HepG2 (cell line): ENCODE results near the gene INSR. TPM values are rescaled to one million over a fixed set of nuclear protein-coding genes. Genes with fewer than 3 reads are reported as not detected.

Source experiments
- E2F5 ChIP-seq: sonication (generic); formaldehyde crosslinking; conservative IDR thresholded peaks from 2 replicates; pipeline ENCODE4 v1.4.0; 2020; ENCODE audit warnings: missing genetic modification reagents
- KLF6 ChIP-seq: IDR thresholded peaks from 2 replicates; pipeline ENCODE4 v1.8.0; 2016; ENCODE audit warnings: missing biosample characterization, missing genetic modification reagents
- MBNL3 ChIP-seq: fragments of 250-450 bp; sonication (Bioruptor Pico); conservative IDR thresholded peaks from 2 replicates; pipeline ENCODE4 v1.8.0; 2022; ENCODE audit warnings: mild to moderate bottlenecking, inconsistent platforms
- MEIS1 ChIP-seq: sonication (generic); formaldehyde crosslinking; IDR thresholded peaks from 2 replicates; pipeline ENCODE4 v1.9.0; 2021; ENCODE audit warnings: mild to moderate bottlenecking, missing genetic modification reagents, moderate library complexity, borderline replicate concordance
- MTF1 ChIP-seq: sonication (generic); formaldehyde crosslinking; IDR thresholded peaks from 2 replicates; pipeline ENCODE4 v1.5.0; 2020; ENCODE audit warnings: missing genetic modification reagents
- MYC ChIP-seq: sonication (generic); formaldehyde crosslinking; IDR thresholded peaks from 2 replicates; pipeline ENCODE4 v1.9.0; 2021; ENCODE audit warnings: missing genetic modification reagents, borderline replicate concordance
- NR1H2 ChIP-seq: sonication (generic); formaldehyde crosslinking; IDR thresholded peaks from 2 replicates; pipeline ENCODE4 v1.8.1; 2022; ENCODE audit warnings: low read depth, missing genetic modification reagents, borderline replicate concordance
- PATZ1 ChIP-seq: sonication (generic); formaldehyde crosslinking; IDR thresholded peaks from 2 replicates; pipeline ENCODE4 v1.4.0; 2020; ENCODE audit warnings: missing genetic modification reagents
- PAX8 ChIP-seq: sonication (generic); formaldehyde crosslinking; IDR thresholded peaks from 2 replicates; pipeline ENCODE4 v1.8.0; 2022; ENCODE audit warnings: mild to moderate bottlenecking, missing genetic modification reagents, borderline replicate concordance
- PHF21A ChIP-seq: sonication (generic); formaldehyde crosslinking; IDR thresholded peaks from 2 replicates; pipeline ENCODE4 v1.5.0; 2020; ENCODE audit warnings: mild to moderate bottlenecking, missing genetic modification reagents
- SNAPC5 ChIP-seq: sonication (generic); formaldehyde crosslinking; IDR thresholded peaks from 2 replicates; pipeline ENCODE4 v1.8.1; 2023; ENCODE audit warnings: mild to moderate bottlenecking, missing genetic modification reagents, borderline replicate concordance
- TBX3 ChIP-seq: fragments of 450-650 bp; IDR thresholded peaks from 2 replicates; pipeline ENCODE4 v1.6.1; 2017; ENCODE audit warnings: antibody characterized with exemption, mild to moderate bottlenecking, inconsistent platforms, borderline replicate concordance
- ZBTB40 ChIP-seq, 2 experiments: fragments of 450-650 bp in 1 of 2; sonication (generic) in 1 of 2; formaldehyde crosslinking in 1 of 2; IDR thresholded peaks; 2 replicates each; pipeline versions ENCODE4 v1.6.1 to v1.8.0; 2016 to 2022; ENCODE audit warnings: antibody characterized with exemption in 1 of 2, mild to moderate bottlenecking in 1 of 2, missing genetic modification reagents in 1 of 2
- ZNF451 ChIP-seq: sonication (generic); formaldehyde crosslinking; IDR thresholded peaks from 2 replicates; pipeline ENCODE4 v1.5.0; 2020; ENCODE audit warnings: mild to moderate bottlenecking, missing genetic modification reagents
- ZNF709 ChIP-seq: sonication (generic); formaldehyde crosslinking; IDR thresholded peaks from 2 replicates; pipeline ENCODE4 v1.5.0; 2020; ENCODE audit warnings: mild to moderate bottlenecking, missing genetic modification reagents
- ZNF790 ChIP-seq: sonication (generic); formaldehyde crosslinking; IDR thresholded peaks from 2 replicates; pipeline ENCODE4 v1.8.0; 2022; ENCODE audit warnings: missing genetic modification reagents, mild to moderate bottlenecking, borderline replicate concordance
- polyA plus RNA-seq, 8 experiments: library from polyadenylated mRNA; depleted of rRNA in 3 of 8; stranded (reverse) in 7 of 8; unstranded in 1 of 8; fragments of >200 nt; fragmentation: Illumina TruSeq in 4 of 8; extraction: Trizol in 4 of 8; gene quantifications; 2 replicates each; pipeline versions ENCODE4 v1.2.1 to v1.2.3, GENCODE V29; 2011 to 2016; ENCODE audit warnings: low read depth in 4 of 8, missing spikeins in 1 of 8, mixed read lengths in 1 of 8; ENCODE audit not compliant: insufficient read depth in 1 of 8
- total RNA-seq, 5 experiments: library from RNA; depleted of rRNA; stranded (reverse); fragments of >200 nt; fragmentation: Illumina TruSeq; extraction: Trizol; gene quantifications; 2 replicates each; pipeline ENCODE4 v1.2.3, GENCODE V29; 2016; ENCODE audit warnings: low read depth in 1 of 5

Gene INSR
- total and polyA plus RNA-seq, 2 of the 13 experiments (the other 11 are each of a cell fraction or from before 2014, with no cell fraction given) = 24.2 to 29.8 TPM

- 0 out of 2 replicates have a peak, but pooled peaks have one; percentile 16 for TF ChIP-seq ZNF451 (CRISPR knock-in tag)
- no peak for TF ChIP-seq MBNL3 (CRISPR knock-in tag)
- peak; percentile 44 for TF ChIP-seq MYC (CRISPR knock-in tag)
- no peak for TF ChIP-seq ZBTB40 (IDR thresholded peaks at IDR 0.05)
- no peak for TF ChIP-seq ZBTB40 (CRISPR knock-in tag; IDR thresholded peaks at IDR 0.05)
- TF ChIP-seq KLF6 (CRISPR knock-in tag) = no peak
- TF ChIP-seq MTF1 (CRISPR knock-in tag) = no peak
- TF ChIP-seq PAX8 (CRISPR knock-in tag) = no peak
- TF ChIP-seq ZNF790 (CRISPR knock-in tag) = no peak; the same call in 1 of the 2 replicates
- peak; percentile 87 for TF ChIP-seq PHF21A
- TF ChIP-seq NR1H2 (CRISPR knock-in tag) = no peak
- no peak; the same call in 1 of the 2 replicates for TF ChIP-seq MEIS1 (CRISPR knock-in tag)
- TF ChIP-seq TBX3 = no peak
- TF ChIP-seq ZNF709 (CRISPR knock-in tag) = no peak
- TF ChIP-seq SNAPC5 = no peak
- no peak for TF ChIP-seq PATZ1
- no peak for TF ChIP-seq E2F5 (CRISPR knock-in tag)
These were observed 97.0 kb downstream of the INSR start (continued) for GRCh38 chr19:7197119-7197759.
